Right lobe of liver (tissue), 4 donors: ENCODE measurements around the gene SLC16A12.

Experiments used
- CTCF ChIP-seq, 4 donors: fragments of 200-600 bp in 3 of 4; fragments of 450-650 bp in 1 of 4; IDR thresholded peaks; one replicate each; pipeline versions ENCODE4 v1.5.1 to v1.8.0; 2016 to 2022; ENCODE audit warnings: antibody characterized with exemption in 4 of 4, mild to moderate bottlenecking in 2 of 4
- POLR2A ChIP-seq: fragments of 450-650 bp; IDR thresholded peaks from one replicate; pipeline ENCODE4 v1.6.1; 2017; ENCODE audit warnings: antibody characterized with exemption, mild to moderate bottlenecking
- donor health status: DM: no; HTN: no; CAD: no.
- donor health status: DM: no; HTN: no; CAD: no.
- donor health status: DM: no; HTN: yes; CAD: no.

- no peak for TF ChIP-seq CTCF (IDR thresholded peaks at IDR 0.05)
- TF ChIP-seq POLR2A = no peak
Measured at GRCh38 chr10:89516149-89516832, 19.1 kb downstream of the SLC16A12 start.
